Activated naive CD8-positive, alpha-beta T cell (primary cell): ENCODE results near the gene SNRNP48.
A peak's percentile ranks its signal among the peaks of the same experiment; 100 is the strongest.

Experiments used
- H3K27ac Mint-ChIP-seq: one replicate; pipeline ENCODE4 v1.8.0; 2021; ENCODE audit warnings: mixed read lengths
- H3K27me3 Mint-ChIP-seq: one replicate; pipeline ENCODE4 v1.8.0; 2021; ENCODE audit warnings: mixed read lengths
- H3K36me3 Mint-ChIP-seq: one replicate; pipeline ENCODE4 v1.8.0; 2021; ENCODE audit warnings: mixed read lengths
- H3K4me1 Mint-ChIP-seq: one replicate; pipeline ENCODE4 v1.8.0; 2021; ENCODE audit warnings: low read depth, mixed read lengths
- H3K4me3 Mint-ChIP-seq: one replicate; pipeline ENCODE4 v1.8.0; 2021; ENCODE audit warnings: mild to moderate bottlenecking, mixed read lengths
- H3K9me3 Mint-ChIP-seq: one replicate; pipeline ENCODE4 v1.8.0; 2021; ENCODE audit warnings: low read depth, mixed read lengths

The SNRNP48 gene

GRCh38 chr6:7589949-7590917, at the start of gene SNRNP48:
TSS of gene SNRNP48 (plus strand) at chr6:7590198. CDS start at chr6:7590258, 60 bp downstream.
- Mint-ChIP-seq H3K4me1 (peaks cover 41% of the 10 kb centered on the region), H3K36me3 (no peaks in the 10 kb centered on the region), H3K27me3 (no peaks in the 10 kb centered on the region), H3K9me3 (no peaks in the 10 kb centered on the region), H3K4me3 (peak within 1 kb of the TSS; percentile 99), H3K27ac (peak within 1 kb of the TSS; percentile 92)

GRCh38 chr6:7540595-7540994, 49.4 kb upstream of the SNRNP48 start:
- Mint-ChIP-seq H3K4me3 (peak overlapping the region; percentile 77), H3K9me3 (no peaks in the 10 kb centered on the region), H3K27ac (no peak overlapping the region), H3K4me1 (peaks cover 7% of the 10 kb centered on the region), H3K36me3 (no peaks in the 10 kb centered on the region), H3K27me3 (peaks cover 40% of the 10 kb centered on the region)

- no peak within 1 kb of the TSS for H3K27ac Mint-ChIP-seq
- H3K36me3 Mint-ChIP-seq, result no peaks in the 10 kb centered on the region
- peaks cover 44% of the 10 kb centered on the region for H3K27me3 Mint-ChIP-seq
- peaks cover 7% of the 10 kb centered on the region for H3K4me1 Mint-ChIP-seq
- H3K4me3 Mint-ChIP-seq, result peak within 1 kb of the TSS; percentile 82
- H3K9me3 Mint-ChIP-seq, result no peaks in the 10 kb centered on the region
Observed at GRCh38 chr6:7541175-7542064, 48.6 kb upstream of the SNRNP48 start, which contains the start of gene DSP. TSS of gene DSP (plus strand) at chr6:7541671. CDS start at chr6:7541916, 245 bp downstream.

GRCh38 chr6:7542065-7542873, 47.7 kb upstream of the SNRNP48 start:
- no peaks in the 10 kb centered on the region for H3K36me3 Mint-ChIP-seq
- H3K27me3 Mint-ChIP-seq, result peaks cover 48% of the 10 kb centered on the region
- H3K9me3 Mint-ChIP-seq, result no peaks in the 10 kb centered on the region
- H3K27ac Mint-ChIP-seq, result no peak overlapping the region
- H3K4me3 Mint-ChIP-seq, result peak overlapping the region; percentile 82
- peaks cover 7% of the 10 kb centered on the region for H3K4me1 Mint-ChIP-seq

- Mint-ChIP-seq H3K27ac (no peak overlapping the region), H3K4me3 (peak overlapping the region; percentile 44), H3K4me1 (peaks cover 7% of the 10 kb centered on the region), H3K9me3 (no peaks in the 10 kb centered on the region), H3K36me3 (no peaks in the 10 kb centered on the region), H3K27me3 (peaks cover 44% of the 10 kb centered on the region)
Observed at GRCh38 chr6:7542874-7543624, 46.9 kb upstream of the SNRNP48 start.

GRCh38 chr6:7543789-7544424, 46.1 kb upstream of the SNRNP48 start:
- H3K27ac Mint-ChIP-seq, result no peak overlapping the region
- H3K4me3 Mint-ChIP-seq, result peak overlapping the region; percentile 32
- no peaks in the 10 kb centered on the region for H3K36me3 Mint-ChIP-seq
- no peaks in the 10 kb centered on the region for H3K9me3 Mint-ChIP-seq
- peaks cover 7% of the 10 kb centered on the region for H3K4me1 Mint-ChIP-seq
- peaks cover 41% of the 10 kb centered on the region for H3K27me3 Mint-ChIP-seq

- Mint-ChIP-seq H3K27me3 (peaks cover 42% of the 10 kb centered on the region), H3K9me3 (no peaks in the 10 kb centered on the region), H3K4me3 (no peak overlapping the region)
Observed at GRCh38 chr6:7544597-7544996, 45.4 kb upstream of the SNRNP48 start.

GRCh38 chr6:7545316-7546019, 44.5 kb upstream of the SNRNP48 start:
- H3K9me3 Mint-ChIP-seq, result no peaks in the 10 kb centered on the region
- no peak overlapping the region for H3K4me3 Mint-ChIP-seq
- no peak overlapping the region for H3K27ac Mint-ChIP-seq
- no peaks in the 10 kb centered on the region for H3K36me3 Mint-ChIP-seq
- peaks cover 7% of the 10 kb centered on the region for H3K4me1 Mint-ChIP-seq
- peaks cover 35% of the 10 kb centered on the region for H3K27me3 Mint-ChIP-seq

More at GRCh38 chr6:7544597-7544996, 45.4 kb upstream of the SNRNP48 start:
- Mint-ChIP-seq H3K36me3 (no peaks in the 10 kb centered on the region), H3K27ac (no peak overlapping the region), H3K4me1 (peaks cover 7% of the 10 kb centered on the region)

GRCh38 chr6:7546020-7546369, 44.0 kb upstream of the SNRNP48 start:
- Mint-ChIP-seq H3K27me3 (peaks cover 31% of the 10 kb centered on the region), H3K4me1 (peaks cover 3% of the 10 kb centered on the region), H3K36me3 (no peaks in the 10 kb centered on the region), H3K4me3 (no peak overlapping the region), H3K9me3 (no peaks in the 10 kb centered on the region), H3K27ac (no peak overlapping the region)

- H3K4me3 Mint-ChIP-seq, result no peak overlapping the region
- no peaks in the 10 kb centered on the region for H3K36me3 Mint-ChIP-seq
- peaks cover 2% of the 10 kb centered on the region for H3K4me1 Mint-ChIP-seq
- H3K9me3 Mint-ChIP-seq, result no peaks in the 10 kb centered on the region
- peaks cover 30% of the 10 kb centered on the region for H3K27me3 Mint-ChIP-seq
- no peak overlapping the region for H3K27ac Mint-ChIP-seq
Observed at GRCh38 chr6:7546383-7546782, 43.6 kb upstream of the SNRNP48 start.

- Mint-ChIP-seq H3K4me3 (no peak overlapping the region), H3K27ac (no peak overlapping the region), H3K27me3 (peaks cover 30% of the 10 kb centered on the region), H3K36me3 (no peaks in the 10 kb centered on the region), H3K4me1 (no peaks in the 10 kb centered on the region), H3K9me3 (no peaks in the 10 kb centered on the region)
Observed at GRCh38 chr6:7546896-7547295, 43.1 kb upstream of the SNRNP48 start.

GRCh38 chr6:7547315-7547714, 42.7 kb upstream of the SNRNP48 start:
- H3K27ac Mint-ChIP-seq, result no peak overlapping the region
- H3K27me3 Mint-ChIP-seq, result peaks cover 30% of the 10 kb centered on the region
- no peak overlapping the region for H3K4me3 Mint-ChIP-seq
- H3K4me1 Mint-ChIP-seq, result no peaks in the 10 kb centered on the region
- no peaks in the 10 kb centered on the region for H3K36me3 Mint-ChIP-seq
- no peaks in the 10 kb centered on the region for H3K9me3 Mint-ChIP-seq

- Mint-ChIP-seq H3K4me1 (no peaks in the 10 kb centered on the region), H3K4me3 (no peak overlapping the region), H3K9me3 (no peaks in the 10 kb centered on the region), H3K27ac (no peak overlapping the region), H3K27me3 (peaks cover 24% of the 10 kb centered on the region), H3K36me3 (no peaks in the 10 kb centered on the region)
Observed at GRCh38 chr6:7550433-7550801, 39.6 kb upstream of the SNRNP48 start.
